Measurements from ENCODE around the gene RPS6KC1. TPM values are rescaled to one million over a fixed set of nuclear protein-coding genes. Genes with fewer than 3 reads are reported as not detected.

The RPS6KC1 gene
- total RNA-seq, 3 donors from 2014 or later (not counting 1 experiment from before 2014, with no cell fraction given), result 19.6 to 32.7 (median 24.1) TPM

DNA sequence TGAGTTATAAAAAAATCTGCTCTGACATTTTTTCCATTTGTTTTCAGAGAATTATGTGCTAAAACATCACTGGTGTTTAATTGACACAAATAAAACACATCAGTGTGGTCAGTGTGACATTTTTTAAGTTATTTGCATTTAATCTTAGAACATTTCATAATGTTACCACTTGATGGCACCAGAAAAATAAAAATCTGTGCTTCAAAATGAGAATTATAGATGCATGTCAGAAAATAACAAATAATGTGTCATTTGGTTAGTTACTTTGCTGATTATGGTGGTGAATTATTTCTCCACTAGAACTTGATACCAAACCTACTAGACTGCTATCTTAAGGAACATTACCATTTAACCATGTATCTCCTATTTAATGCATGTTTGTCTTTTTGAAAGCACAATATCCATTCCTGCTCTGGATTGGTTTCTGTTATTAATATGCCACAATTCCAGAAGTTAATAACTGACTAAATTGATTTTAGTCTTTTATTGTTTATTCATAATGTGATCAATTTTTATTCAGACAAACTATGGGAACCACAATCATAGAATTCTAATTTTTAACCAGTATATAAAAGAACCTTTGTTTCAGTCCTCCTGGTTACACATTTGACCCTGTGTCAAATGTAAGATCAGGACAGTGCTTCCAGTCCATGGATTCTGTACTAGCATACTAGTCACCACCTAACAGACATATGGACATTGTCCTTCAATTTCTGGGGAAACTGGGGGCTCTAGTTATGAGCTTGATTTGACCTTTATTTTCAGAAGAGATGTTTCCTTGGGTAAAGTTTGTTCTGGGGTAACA is 81.0 kb downstream of the RPS6KC1 start:
- DNase-seq (no peak), ATAC-seq (no peak)
- Mint-ChIP-seq H3K27ac (no peak overlapping the region), H3K27me3 (ENCODE audit: low read depth in 2 of 2) (no peaks in the 10 kb centered on the region), H3K4me1 (peaks cover 5 to 6% of the 10 kb centered on the region in 2 donors), H3K4me3 (no peak overlapping the region), H3K36me3 (no peaks in the 10 kb centered on the region), H3K9me3 (no peaks in the 10 kb centered on the region)
- intact Hi-C loops (cut with micrococcal nuclease), result no loop called here
- no peak overlapping the region for H3K4me3 ChIP-seq (ENCODE audit: low read length)
- no peak overlapping the region for H3K27ac ChIP-seq (ENCODE audit: low read length)
- TF ChIP-seq, protein P1, sequence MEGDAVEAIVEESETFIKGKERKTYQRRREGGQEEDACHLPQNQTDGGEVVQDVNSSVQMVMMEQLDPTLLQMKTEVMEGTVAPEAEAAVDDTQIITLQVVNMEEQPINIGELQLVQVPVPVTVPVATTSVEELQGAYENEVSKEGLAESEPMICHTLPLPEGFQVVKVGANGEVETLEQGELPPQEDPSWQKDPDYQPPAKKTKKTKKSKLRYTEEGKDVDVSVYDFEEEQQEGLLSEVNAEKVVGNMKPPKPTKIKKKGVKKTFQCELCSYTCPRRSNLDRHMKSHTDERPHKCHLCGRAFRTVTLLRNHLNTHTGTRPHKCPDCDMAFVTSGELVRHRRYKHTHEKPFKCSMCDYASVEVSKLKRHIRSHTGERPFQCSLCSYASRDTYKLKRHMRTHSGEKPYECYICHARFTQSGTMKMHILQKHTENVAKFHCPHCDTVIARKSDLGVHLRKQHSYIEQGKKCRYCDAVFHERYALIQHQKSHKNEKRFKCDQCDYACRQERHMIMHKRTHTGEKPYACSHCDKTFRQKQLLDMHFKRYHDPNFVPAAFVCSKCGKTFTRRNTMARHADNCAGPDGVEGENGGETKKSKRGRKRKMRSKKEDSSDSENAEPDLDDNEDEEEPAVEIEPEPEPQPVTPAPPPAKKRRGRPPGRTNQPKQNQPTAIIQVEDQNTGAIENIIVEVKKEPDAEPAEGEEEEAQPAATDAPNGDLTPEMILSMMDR (IDR thresholded peaks at IDR 0.05), result no peak
- H3K9me3 ChIP-seq (ENCODE audit: control insufficient read depth, insufficient read depth, low read length), result no peaks in the 10 kb centered on the region
- H3K4me1 ChIP-seq (ENCODE audit: control insufficient read depth, insufficient read depth, low read length), result no peaks in the 10 kb centered on the region
- H3K36me3 ChIP-seq (ENCODE audit: control insufficient read depth, insufficient read depth, low read length), result peaks cover 2% of the 10 kb centered on the region
- H3K27me3 ChIP-seq (ENCODE audit: control insufficient read depth, insufficient read depth, low read length), result no peaks in the 10 kb centered on the region

GRCh38 chr1:213135572-213135971 is 84.5 kb downstream of the RPS6KC1 start:
- Mint-ChIP-seq H3K36me3 (no peaks in the 10 kb centered on the region), H3K4me1 (peaks cover 12 to 25% of the 10 kb centered on the region in 2 donors), H3K9me3 (no peaks in the 10 kb centered on the region), H3K27ac (no peak overlapping the region), H3K4me3 (no peak overlapping the region), H3K27me3 (ENCODE audit: low read depth in 2 of 2) (no peaks in the 10 kb centered on the region)
- intact Hi-C loops (cut with micrococcal nuclease), result no loop called here
- ATAC-seq (no peak), DNase-seq (no peak)
- TF ChIP-seq, protein P1 (IDR thresholded peaks at IDR 0.05), result no peak
- Histone ChIP-seq H3K4me1 (ENCODE audit: control insufficient read depth, insufficient read depth, low read length) (no peaks in the 10 kb centered on the region), H3K27ac (ENCODE audit: low read length) (no peak overlapping the region), H3K4me3 (ENCODE audit: low read length) (no peak overlapping the region), H3K9me3 (ENCODE audit: control insufficient read depth, insufficient read depth, low read length) (no peaks in the 10 kb centered on the region), H3K27me3 (ENCODE audit: control insufficient read depth, insufficient read depth, low read length) (no peaks in the 10 kb centered on the region), H3K36me3 (ENCODE audit: control insufficient read depth, insufficient read depth, low read length) (no peaks in the 10 kb centered on the region)

- ATAC-seq (no peak), DNase-seq (no peak)
- no peak overlapping the region for H3K4me3 Mint-ChIP-seq
- H3K27ac Mint-ChIP-seq, result no peak overlapping the region
- H3K9me3 Mint-ChIP-seq, result no peaks in the 10 kb centered on the region
- Histone ChIP-seq H3K4me1 (ENCODE audit: control insufficient read depth, insufficient read depth, low read length) (no peaks in the 10 kb centered on the region), H3K4me3 (ENCODE audit: low read length) (no peak overlapping the region), H3K27ac (ENCODE audit: low read length) (no peak overlapping the region), H3K9me3 (ENCODE audit: control insufficient read depth, insufficient read depth, low read length) (no peaks in the 10 kb centered on the region), H3K36me3 (ENCODE audit: control insufficient read depth, insufficient read depth, low read length) (no peaks in the 10 kb centered on the region), H3K27me3 (ENCODE audit: control insufficient read depth, insufficient read depth, low read length) (no peaks in the 10 kb centered on the region)
- no peaks in the 10 kb centered on the region for H3K27me3 Mint-ChIP-seq (ENCODE audit: low read depth in 2 of 2)
- H3K36me3 Mint-ChIP-seq, result no peaks in the 10 kb centered on the region
- TF ChIP-seq, protein P1 (IDR thresholded peaks at IDR 0.05), result no peak
- WGBS (ENCODE audit: insufficient coverage), result 91% methylated on average over 3 of the region's 5 CpGs
- peaks cover 12 to 28% of the 10 kb centered on the region in 2 donors for H3K4me1 Mint-ChIP-seq
- intact Hi-C loops (cut with micrococcal nuclease), result no loop called here
Observed at GRCh38 chr1:213136190-213136917, 85.3 kb downstream of the RPS6KC1 start.

All from natural killer cell (primary cell).